Activated T-helper 1 cell treated with anti-CD3 and anti-CD28 coated beads, Interleukin-12 subunit alpha, Interleukin-12 subunit beta, Interleukin-2, Interleukin-4 antibody, amounts not matched to agents 30 ng/mL and 10 ng/mL and 1 ng/mL, durations not matched to agents 14 hours and 24 hours and 36 hours (primary cell): ENCODE results near the gene DRAP1. TPM values are rescaled to one million over a fixed set of nuclear protein-coding genes. Genes with fewer than 3 reads are reported as not detected.

ENCODE experiments used
- DNase-seq: peaks from one replicate; pipeline ENCODE4 v3.0.0; 2021; ENCODE audit warnings: low spot score
- H3K27ac Mint-ChIP-seq: one replicate; pipeline ENCODE4 v1.8.0; 2021; ENCODE audit warnings: mild to moderate bottlenecking, mixed read lengths
- H3K27me3 Mint-ChIP-seq: one replicate; pipeline ENCODE4 v1.8.0; 2022; ENCODE audit warnings: mild to moderate bottlenecking, moderate library complexity, mixed read lengths; ENCODE audit not compliant: insufficient read depth
- H3K36me3 Mint-ChIP-seq: one replicate; pipeline ENCODE4 v1.8.0; 2021; ENCODE audit warnings: low read depth, mixed read lengths
- H3K4me1 Mint-ChIP-seq: one replicate; pipeline ENCODE4 v1.8.0; 2021; ENCODE audit warnings: low read depth, mixed read lengths
- H3K4me3 Mint-ChIP-seq: one replicate; pipeline ENCODE4 v1.8.0; 2021; ENCODE audit warnings: mild to moderate bottlenecking, moderate library complexity, mixed read lengths
- H3K9me3 Mint-ChIP-seq: one replicate; pipeline ENCODE4 v1.8.0; 2021; ENCODE audit warnings: mixed read lengths
- intact Hi-C: fragments of 100-400 bp; cut with micrococcal nuclease; formaldehyde crosslinking; loops from one replicate; pipeline ENCODE4 v1.15.1; 2024
- total RNA-seq: library from RNA; stranded (reverse); gene quantifications from 2 replicates; pipeline ENCODE4 v1.2.3, GENCODE V29; 2022

Gene DRAP1
- total RNA-seq, 1 donor from 2014 or later: 119 TPM

- H3K4me1 Mint-ChIP-seq: peaks cover 17% of the 10 kb centered on the region
- peak overlapping the region; percentile 88 for H3K4me3 Mint-ChIP-seq
- no peaks in the 10 kb centered on the region for H3K27me3 Mint-ChIP-seq
- DNase-seq: no peak
- intact Hi-C loops: no loop called here
- H3K9me3 Mint-ChIP-seq: no peaks in the 10 kb centered on the region
- peak overlapping the region; percentile 84 for H3K27ac Mint-ChIP-seq
- peaks cover 22% of the 10 kb centered on the region for H3K36me3 Mint-ChIP-seq
These were observed 1.6 kb upstream of the DRAP1 start for GRCh38 chr11:65917434-65918210.

- intact Hi-C loops: loop anchor here (1.0 kb wide), 10 partner anchors 10 to 303 kb away; partner anchors contain the start of genes BANF1, CCDC85B, EIF1AD and FOSL1
- Mint-ChIP-seq H3K4me3 (peak within 1 kb of the TSS; percentile 94), H3K27ac (peak within 1 kb of the TSS; percentile 84), H3K9me3 (no peaks in the 10 kb centered on the region), H3K4me1 (peaks cover 17% of the 10 kb centered on the region), H3K27me3 (no peaks in the 10 kb centered on the region), H3K36me3 (peaks cover 30% of the 10 kb centered on the region)
- no peak for DNase-seq
These were observed 750 bp upstream of the DRAP1 start, which contains the start of gene C11orf68 for GRCh38 chr11:65918211-65919140. TSS of gene C11orf68 (minus strand) at chr11:65919062. CDS start at chr11:65919031, 31 bp downstream.

DNA sequence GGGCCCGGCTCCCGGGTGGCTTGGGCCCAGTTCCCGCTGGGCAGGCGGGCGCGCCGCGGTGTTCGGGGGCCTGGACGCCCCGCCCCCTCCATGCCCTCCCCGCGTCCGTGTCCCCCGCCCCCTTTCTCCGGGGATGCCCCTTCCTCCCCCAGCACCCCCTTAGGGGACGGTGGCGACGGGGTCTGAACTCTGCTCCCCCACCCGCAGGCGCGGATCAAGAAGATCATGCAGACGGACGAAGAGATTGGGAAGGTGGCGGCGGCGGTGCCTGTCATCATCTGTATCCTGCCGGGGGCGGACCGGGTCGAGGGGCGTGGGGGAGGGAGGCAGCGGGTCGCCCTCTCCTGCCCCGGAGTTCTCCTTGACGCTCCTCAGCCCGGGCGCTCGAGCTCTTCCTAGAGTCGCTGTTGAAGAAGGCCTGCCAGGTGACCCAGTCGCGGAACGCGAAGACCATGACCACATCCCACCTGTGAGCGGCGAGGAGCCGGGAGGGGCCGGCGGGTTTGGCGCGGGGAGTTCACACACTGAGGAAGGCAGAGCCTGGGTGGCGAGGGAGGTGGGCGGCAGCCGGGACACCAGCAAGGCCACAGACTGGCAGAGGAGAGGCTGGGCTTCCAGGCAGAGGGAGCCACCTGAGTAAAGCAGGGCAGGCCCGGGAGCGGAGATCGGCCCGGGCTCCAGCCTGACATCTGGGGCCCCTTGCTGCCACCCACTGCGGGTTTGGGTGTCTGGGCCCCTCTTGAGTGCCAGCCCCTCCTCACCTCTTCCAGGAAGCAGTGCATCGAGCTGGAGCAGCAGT lies 546 bp downstream of the DRAP1 start:
- Mint-ChIP-seq H3K27me3 (no peaks in the 10 kb centered on the region), H3K36me3 (peaks cover 34% of the 10 kb centered on the region), H3K4me3 (peak overlapping the region; percentile 94), H3K9me3 (no peaks in the 10 kb centered on the region), H3K27ac (peak overlapping the region; percentile 83), H3K4me1 (peaks cover 17% of the 10 kb centered on the region)
- intact Hi-C loops: loop anchor here (1.0 kb wide), 10 partner anchors 9 to 304 kb away; partner anchors contain the start of genes BANF1, CCDC85B, EIF1AD and FOSL1
- DNase-seq: no peak

DNA sequence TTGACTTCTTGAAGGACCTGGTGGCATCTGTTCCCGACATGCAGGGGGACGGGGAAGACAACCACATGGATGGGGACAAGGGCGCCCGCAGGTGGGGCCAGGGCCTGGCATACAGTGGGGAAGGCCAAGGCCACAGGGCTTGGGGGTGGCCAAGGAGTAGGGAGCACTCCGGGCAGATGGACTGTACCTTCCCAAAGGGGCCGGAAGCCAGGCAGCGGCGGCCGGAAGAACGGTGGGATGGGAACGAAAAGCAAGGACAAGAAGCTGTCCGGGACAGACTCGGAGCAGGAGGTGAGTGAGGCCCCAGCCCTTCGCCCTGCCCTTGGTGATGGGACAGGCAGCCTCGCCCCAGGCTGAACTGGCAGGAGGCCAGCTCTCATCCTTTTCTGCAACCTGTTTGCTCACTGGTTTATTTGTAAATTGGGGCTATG lies 1.2 kb downstream of the DRAP1 start:
- H3K4me3 Mint-ChIP-seq: peak overlapping the region; percentile 94

GRCh38 chr11:65921033-65921555 lies 1.9 kb downstream of the DRAP1 start:
- no peaks in the 10 kb centered on the region for H3K9me3 Mint-ChIP-seq
- H3K4me1 Mint-ChIP-seq: peaks cover 17% of the 10 kb centered on the region
- H3K27ac Mint-ChIP-seq: no peak overlapping the region
- peak overlapping the region; percentile 94 for H3K4me3 Mint-ChIP-seq
- H3K27me3 Mint-ChIP-seq: no peaks in the 10 kb centered on the region
- intact Hi-C loops: no loop called here
- peaks cover 31% of the 10 kb centered on the region for H3K36me3 Mint-ChIP-seq
- no peak for DNase-seq

More for the DNA sequence above, 1.2 kb downstream of the DRAP1 start:
- intact Hi-C loops: no loop called here
- no peaks in the 10 kb centered on the region for H3K9me3 Mint-ChIP-seq
- peak overlapping the region; percentile 83 for H3K27ac Mint-ChIP-seq
- DNase-seq: no peak
- H3K27me3 Mint-ChIP-seq: no peaks in the 10 kb centered on the region
- peaks cover 17% of the 10 kb centered on the region for H3K4me1 Mint-ChIP-seq
- peaks cover 31% of the 10 kb centered on the region for H3K36me3 Mint-ChIP-seq

- intact Hi-C loops: no loop called here
- DNase-seq: no peak
- H3K4me3 Mint-ChIP-seq: peak overlapping the region; percentile 34
- no peaks in the 10 kb centered on the region for H3K9me3 Mint-ChIP-seq
- no peaks in the 10 kb centered on the region for H3K27me3 Mint-ChIP-seq
- H3K27ac Mint-ChIP-seq: peak overlapping the region; percentile 9
- peaks cover 10% of the 10 kb centered on the region for H3K4me1 Mint-ChIP-seq
- peaks cover 26% of the 10 kb centered on the region for H3K36me3 Mint-ChIP-seq
These were observed 2.6 kb downstream of the DRAP1 start for GRCh38 chr11:65921876-65922275.

DNA sequence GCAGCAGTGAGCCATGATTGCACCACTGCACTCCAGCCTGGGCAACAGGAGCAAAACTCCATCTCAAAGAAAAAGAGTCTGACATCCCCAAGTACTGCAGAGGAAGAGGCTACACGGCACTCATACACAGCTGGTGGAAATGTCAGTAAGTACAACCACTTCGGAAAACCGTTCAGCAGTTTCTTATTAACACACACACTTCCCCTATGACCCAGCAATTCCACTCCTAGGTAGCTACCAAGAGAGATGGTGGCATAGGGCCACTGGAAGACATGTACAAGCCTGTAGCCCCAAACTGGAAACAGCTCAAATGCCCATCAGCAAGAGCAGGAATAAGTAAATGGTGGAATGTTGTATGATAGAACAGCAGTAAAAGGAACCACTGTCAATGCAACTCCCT lies 3.3 kb downstream of the DRAP1 start:
- Mint-ChIP-seq H3K36me3 (peaks cover 22% of the 10 kb centered on the region), H3K27ac (no peak overlapping the region), H3K9me3 (no peaks in the 10 kb centered on the region), H3K27me3 (no peaks in the 10 kb centered on the region), H3K4me3 (peak overlapping the region; percentile 34), H3K4me1 (peaks cover 12% of the 10 kb centered on the region)
- no peak for DNase-seq
- intact Hi-C loops: no loop called here

DNA sequence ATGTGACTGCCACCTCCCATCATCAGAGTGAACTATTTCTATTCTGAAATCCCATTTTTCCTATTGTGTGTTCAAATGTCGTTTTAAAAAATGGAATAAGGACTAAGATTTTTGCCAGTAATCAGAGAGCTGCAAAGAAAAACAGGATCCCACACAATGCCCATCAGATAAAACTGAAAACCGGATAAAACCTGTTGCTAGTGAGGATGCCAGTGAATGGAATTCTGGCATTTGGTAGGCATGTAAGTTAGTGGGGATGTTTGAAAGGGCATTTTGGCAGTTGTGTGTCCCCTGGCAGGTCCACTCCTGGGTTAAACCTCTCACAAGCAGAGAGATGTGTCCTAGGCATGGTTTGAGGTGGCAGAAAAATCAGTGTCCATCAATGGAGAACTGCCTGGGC lies 6.2 kb downstream of the DRAP1 start:
- no peak for DNase-seq
- intact Hi-C loops: no loop called here
- H3K4me3 Mint-ChIP-seq: no peak overlapping the region
- no peak overlapping the region for H3K27ac Mint-ChIP-seq
- no peaks in the 10 kb centered on the region for H3K9me3 Mint-ChIP-seq
- H3K36me3 Mint-ChIP-seq: peaks cover 19% of the 10 kb centered on the region
- peaks cover 26% of the 10 kb centered on the region for H3K4me1 Mint-ChIP-seq
- no peaks in the 10 kb centered on the region for H3K27me3 Mint-ChIP-seq

DNA sequence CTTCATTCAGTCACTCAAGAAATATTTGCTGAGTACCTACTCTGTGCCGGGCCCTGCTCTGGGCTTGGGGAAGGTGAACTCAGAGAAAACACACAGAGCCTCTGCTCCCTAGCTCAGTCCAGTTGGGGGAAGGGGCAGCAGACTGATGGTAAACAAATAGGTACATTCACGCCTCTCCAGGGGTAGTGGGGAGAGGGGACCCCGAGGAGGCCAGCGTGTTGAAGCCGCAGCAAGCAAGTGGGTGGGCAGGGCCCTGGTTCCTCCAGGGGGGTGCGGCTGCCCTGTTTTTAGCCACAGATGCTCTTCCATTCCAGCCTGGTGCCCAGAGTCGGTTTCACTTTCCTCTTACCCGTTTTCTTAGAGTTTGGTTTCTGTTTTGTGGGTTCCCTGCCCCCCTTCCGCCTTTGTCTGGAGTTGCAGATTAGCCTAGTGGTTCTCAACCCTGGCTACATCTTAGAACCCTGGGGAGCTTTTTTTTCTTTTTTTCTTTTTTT lies 8.7 kb downstream of the DRAP1 start:
- Mint-ChIP-seq H3K4me3 (peak overlapping the region; percentile 48), H3K9me3 (no peaks in the 10 kb centered on the region), H3K4me1 (peaks cover 40% of the 10 kb centered on the region), H3K27me3 (peaks cover under 1% of the 10 kb centered on the region), H3K27ac (peak overlapping the region; percentile 92), H3K36me3 (peaks cover 10% of the 10 kb centered on the region)
- intact Hi-C loops: loop anchor here (1.0 to 2.0 kb wide), 5 partner anchors 9 to 61 kb away; partner anchors contain the start of genes C11orf68, DRAP1, FIBP and SART1
- peak; percentile 72 for DNase-seq

GRCh38 chr11:65928667-65929066 lies 9.4 kb downstream of the DRAP1 start:
- H3K27ac Mint-ChIP-seq: peak overlapping the region; percentile 92
- H3K9me3 Mint-ChIP-seq: no peaks in the 10 kb centered on the region
- peaks cover 3% of the 10 kb centered on the region for H3K36me3 Mint-ChIP-seq
- peaks cover 2% of the 10 kb centered on the region for H3K27me3 Mint-ChIP-seq
- no peak for DNase-seq
- intact Hi-C loops: loop anchor here (1.0 to 2.0 kb wide), 5 partner anchors 9 to 60 kb away; partner anchors contain the start of genes C11orf68, DRAP1, FIBP and SART1
- H3K4me3 Mint-ChIP-seq: peak overlapping the region; percentile 48
- peaks cover 40% of the 10 kb centered on the region for H3K4me1 Mint-ChIP-seq

- Mint-ChIP-seq H3K27me3 (peaks cover 2% of the 10 kb centered on the region), H3K4me3 (no peak overlapping the region), H3K4me1 (peaks cover 39% of the 10 kb centered on the region), H3K36me3 (no peaks in the 10 kb centered on the region), H3K9me3 (no peaks in the 10 kb centered on the region), H3K27ac (peak overlapping the region; percentile 52)
- DNase-seq: no peak
- intact Hi-C loops: no loop called here
These were observed 12.7 kb downstream of the DRAP1 start for GRCh38 chr11:65931773-65932557.
